Measurements from ENCODE around the gene ZCCHC24.

ZCCHC24 gene

GRCh38 chr10:79482304-79482703, 36.9 kb upstream of the ZCCHC24 start:
- TF ChIP-seq CTCF (IDR thresholded peaks at IDR 0.05; ENCODE audit: low read depth, low read length), result no peak
- no peak overlapping the region for H3K4me3 ChIP-seq (ENCODE audit: low read depth, low read length)

GRCh38 chr10:79479283-79479909, 34.0 kb upstream of the ZCCHC24 start:
- no peak for TF ChIP-seq CTCF (IDR thresholded peaks at IDR 0.05; ENCODE audit: low read depth, low read length)
- no peak overlapping the region for H3K4me3 ChIP-seq (ENCODE audit: low read depth, low read length)

- H3K4me3 ChIP-seq (ENCODE audit: low read depth, low read length), result no peak overlapping the region
- no peak for TF ChIP-seq CTCF (IDR thresholded peaks at IDR 0.05; ENCODE audit: low read depth, low read length)
These were observed 32.0 kb upstream of the ZCCHC24 start for GRCh38 chr10:79477456-79477855.

- TF ChIP-seq CTCF (IDR thresholded peaks at IDR 0.05; ENCODE audit: low read depth, low read length), result no peak
- H3K4me3 ChIP-seq (ENCODE audit: low read depth, low read length), result no peak overlapping the region
These were observed 31.2 kb upstream of the ZCCHC24 start for GRCh38 chr10:79476645-79477044.

- TF ChIP-seq CTCF (IDR thresholded peaks at IDR 0.05; ENCODE audit: low read depth, low read length), result no peak
- no peak overlapping the region for H3K4me3 ChIP-seq (ENCODE audit: low read depth, low read length)
These were observed 30.5 kb upstream of the ZCCHC24 start for GRCh38 chr10:79475877-79476276.

GRCh38 chr10:79475119-79475653, 29.8 kb upstream of the ZCCHC24 start:
- TF ChIP-seq CTCF (IDR thresholded peaks at IDR 0.05; ENCODE audit: low read depth, low read length), result no peak
- H3K4me3 ChIP-seq (ENCODE audit: low read depth, low read length), result no peak overlapping the region

GRCh38 chr10:79473496-79474095, 28.2 kb upstream of the ZCCHC24 start:
- no peak overlapping the region for H3K4me3 ChIP-seq (ENCODE audit: low read depth, low read length)
- TF ChIP-seq CTCF (IDR thresholded peaks at IDR 0.05; ENCODE audit: low read depth, low read length), result no peak

All from WI38 (cell line).